Measurements from ENCODE around the gene ETFB.
A peak's percentile ranks its signal among the peaks of the same experiment; 100 is the strongest.

ETFB gene

DNA sequence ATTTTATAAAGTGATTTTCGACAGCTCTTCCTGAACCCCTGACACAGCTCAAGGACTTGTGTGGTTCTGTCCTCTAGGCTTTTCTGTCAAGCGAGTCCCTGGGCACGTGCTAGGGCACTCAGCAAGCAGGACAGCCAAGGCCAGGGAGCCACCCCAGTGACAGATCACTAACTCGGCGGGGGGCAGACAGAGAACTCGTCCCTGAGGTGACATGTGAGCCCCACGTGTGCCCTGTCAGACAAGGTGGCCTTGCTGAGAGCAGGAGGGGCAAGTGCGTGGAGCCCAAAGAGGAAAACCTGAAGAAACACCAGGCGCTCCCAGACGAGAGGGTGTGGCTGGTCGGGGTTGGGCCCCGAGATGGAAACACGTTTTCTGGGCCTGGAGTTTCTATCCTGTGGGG is 4.9 kb downstream of the ETFB start:
- no peak for TF ChIP-seq CTCF (conservative IDR thresholded peaks at IDR 0.05; ENCODE audit: control insufficient read depth, insufficient read depth, low read depth, low read length)
- no peak overlapping the region for H3K4me3 ChIP-seq (ENCODE audit: control insufficient read depth, low read depth, low read length)
- DNase-seq (ENCODE audit: low read depth), result no peak

DNA sequence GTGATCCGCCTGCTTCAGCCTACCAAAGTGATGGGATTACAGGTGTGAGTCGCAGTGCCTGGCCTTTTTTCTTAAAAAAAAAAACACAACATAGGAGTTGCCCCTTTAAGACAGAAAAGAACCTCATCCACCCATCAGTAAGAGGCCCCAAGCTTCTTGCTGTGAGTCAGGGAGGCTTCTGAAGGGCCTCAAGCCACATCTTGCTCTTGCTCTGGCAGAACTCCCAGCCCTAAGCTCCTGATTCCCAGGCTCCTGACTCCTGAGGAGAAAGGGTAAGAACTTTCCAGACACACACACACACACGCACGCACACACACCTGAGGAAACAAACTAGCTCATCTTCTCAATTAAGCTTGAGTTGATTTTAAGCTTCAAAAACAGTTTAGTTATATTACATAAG is 6.9 kb downstream of the ETFB start:
- no peak overlapping the region for H3K4me3 ChIP-seq (ENCODE audit: control insufficient read depth, low read depth, low read length)
- no peak for TF ChIP-seq CTCF (conservative IDR thresholded peaks at IDR 0.05; ENCODE audit: control insufficient read depth, insufficient read depth, low read depth, low read length)
- DNase-seq (ENCODE audit: low read depth), result peak; percentile 95

DNA sequence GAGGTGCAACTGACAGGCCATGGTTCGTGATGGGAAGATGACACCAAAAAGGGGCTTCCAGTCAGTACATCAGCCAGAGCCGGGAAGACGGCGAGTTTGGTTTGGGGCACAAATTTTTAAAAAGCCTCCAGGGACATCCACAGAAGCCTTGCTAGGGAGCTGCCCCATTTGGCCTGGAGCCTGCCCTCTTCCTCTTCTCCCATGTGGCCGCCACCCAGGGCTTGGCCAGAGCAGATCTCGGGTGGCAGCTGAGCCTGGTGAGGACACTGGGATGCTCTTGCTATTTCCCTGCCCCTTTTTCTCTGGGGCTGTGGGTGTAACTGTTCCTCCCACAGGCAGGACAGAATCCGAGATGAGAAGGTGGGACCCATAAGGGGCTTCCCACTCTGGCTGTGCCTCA is 8.2 kb downstream of the ETFB start:
- DNase-seq (ENCODE audit: low read depth), result no peak
- no peak for TF ChIP-seq CTCF (conservative IDR thresholded peaks at IDR 0.05; ENCODE audit: control insufficient read depth, insufficient read depth, low read depth, low read length)
- no peak overlapping the region for H3K4me3 ChIP-seq (ENCODE audit: control insufficient read depth, low read depth, low read length)

DNA sequence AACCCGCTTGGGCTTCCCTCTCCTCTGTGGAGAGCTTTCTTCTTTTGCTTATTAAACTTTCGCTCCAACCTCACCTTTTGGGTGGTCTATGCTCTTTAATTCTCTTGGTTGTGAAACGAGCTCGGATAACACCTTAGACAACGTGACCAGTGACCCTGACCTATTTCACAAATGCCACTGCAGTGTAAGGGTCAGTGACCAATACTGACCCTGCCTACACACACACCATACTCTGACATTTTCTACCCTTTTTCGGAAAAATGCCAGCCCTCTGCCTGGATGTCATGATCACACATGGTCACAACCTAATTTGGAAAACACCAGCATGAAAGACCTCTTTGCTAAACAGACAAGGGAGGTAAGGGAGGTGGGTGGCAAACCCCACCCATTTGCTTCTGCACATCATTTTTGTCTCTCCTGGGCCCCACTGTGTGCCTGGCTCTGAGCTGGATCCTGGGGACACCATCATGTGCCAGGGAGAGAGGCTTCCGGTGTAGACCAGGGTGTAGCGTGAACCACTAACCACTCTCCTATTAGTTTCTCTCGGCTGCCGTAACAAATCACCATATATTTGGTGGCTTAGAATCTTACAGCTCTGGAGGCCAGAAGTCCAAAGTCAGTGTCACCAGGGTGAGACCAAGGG is 9.9 kb downstream of the ETFB start:
- no peak for DNase-seq (ENCODE audit: low read depth)
- H3K4me3 ChIP-seq (ENCODE audit: control insufficient read depth, low read depth, low read length), result no peak overlapping the region
- no peak for TF ChIP-seq CTCF (conservative IDR thresholded peaks at IDR 0.05; ENCODE audit: control insufficient read depth, insufficient read depth, low read depth, low read length)

- no peak for DNase-seq (ENCODE audit: low read depth)
- no peak for TF ChIP-seq CTCF (conservative IDR thresholded peaks at IDR 0.05; ENCODE audit: control insufficient read depth, insufficient read depth, low read depth, low read length)
- no peak overlapping the region for H3K4me3 ChIP-seq (ENCODE audit: control insufficient read depth, low read depth, low read length)
Measured at GRCh38 chr19:51354742-51355148, 11.4 kb downstream of the ETFB start.

GRCh38 chr19:51354103-51354741 is 12.0 kb downstream of the ETFB start:
- TF ChIP-seq CTCF (conservative IDR thresholded peaks at IDR 0.05; ENCODE audit: control insufficient read depth, insufficient read depth, low read depth, low read length), result no peak
- no peak for DNase-seq (ENCODE audit: low read depth)

More at GRCh38 chr19:51354103-51354741, 12.0 kb downstream of the ETFB start:
- H3K4me3 ChIP-seq (ENCODE audit: control insufficient read depth, low read depth, low read length), result no peak overlapping the region
